GM03348 (cell line): Measurements from ENCODE around the gene SRRT.
"Not testable (repeated sequence)": the region's sequence is repeated elsewhere in the genome, so short reads cannot be mapped to it uniquely, and the experiment has no call there.

ENCODE experiments used
- DNase-seq: peaks from one replicate; pipeline ENCODE4 v3.0.0; 2012; ENCODE audit warnings: low spot score

The SRRT gene

GRCh38 chr7:100854146-100854895 lies 20.6 kb upstream of the SRRT start:
- DNase-seq, result peak; percentile 3

GRCh38 chr7:100854899-100855298 lies 20.0 kb upstream of the SRRT start:
- DNase-seq, result not testable (repeated sequence)

- DNase-seq, result no peak
Measured at GRCh38 chr7:100855515-100855914, 19.4 kb upstream of the SRRT start.

GRCh38 chr7:100856871-100857282 lies 18.0 kb upstream of the SRRT start:
- DNase-seq, result peak; percentile 1

- peak; percentile 2 for DNase-seq
Measured at GRCh38 chr7:100859856-100860255, 15.0 kb upstream of the SRRT start.

GRCh38 chr7:100860702-100861615 lies 13.9 kb upstream of the SRRT start:
- DNase-seq, result peak; percentile 1

GRCh38 chr7:100861616-100861985 lies 13.3 kb upstream of the SRRT start:
- peak; percentile 1 for DNase-seq

GRCh38 chr7:100863406-100863950 lies 11.4 kb upstream of the SRRT start:
- peak; percentile 1 for DNase-seq

- DNase-seq, result peak; percentile 1
Measured at GRCh38 chr7:100864263-100864845, 10.5 kb upstream of the SRRT start.

GRCh38 chr7:100865372-100865911 lies 9.5 kb upstream of the SRRT start:
- no peak for DNase-seq

- DNase-seq, result peak; percentile 58
Measured at GRCh38 chr7:100865938-100866728, 8.8 kb upstream of the SRRT start.

- no peak for DNase-seq
Measured at GRCh38 chr7:100866729-100867039, 8.2 kb upstream of the SRRT start.

- DNase-seq, result peak; percentile 98
Measured at GRCh38 chr7:100867040-100867775, 7.7 kb upstream of the SRRT start, which contains the start of gene TRIP6. Gene TRIP6, plus strand, starts transcription at chr7:100867387. Its CDS starts 111 bp downstream, at chr7:100867498.

GRCh38 chr7:100867776-100868485 lies 7.0 kb upstream of the SRRT start:
- DNase-seq, result no peak

GRCh38 chr7:100873599-100874299 lies 1.2 kb upstream of the SRRT start:
- no peak for DNase-seq

GRCh38 chr7:100874300-100874576 lies 665 bp upstream of the SRRT start:
- DNase-seq, result no peak

- peak; percentile 63 for DNase-seq
Measured at GRCh38 chr7:100875356-100875751, 451 bp downstream of the SRRT start.

GRCh38 chr7:100878013-100878412 lies 3.1 kb downstream of the SRRT start:
- no peak for DNase-seq

- DNase-seq, result no peak
Measured at GRCh38 chr7:100878685-100879084, 3.8 kb downstream of the SRRT start.
